NCI-H2196 treated with DMSO at 0.1 percent for 48 hours (cell line): ENCODE results near the gene UTP25.
"Not testable (repeated sequence)": the region's sequence is repeated elsewhere in the genome, so short reads cannot be mapped to it uniquely, and the experiment has no call there.

Experiments used
- DNase-seq: peaks from one replicate; lab custom pipeline; 2025; ENCODE audit not compliant: unreplicated experiment; lab: John Stamatoyannopoulos, UW

UTP25 gene

DNA sequence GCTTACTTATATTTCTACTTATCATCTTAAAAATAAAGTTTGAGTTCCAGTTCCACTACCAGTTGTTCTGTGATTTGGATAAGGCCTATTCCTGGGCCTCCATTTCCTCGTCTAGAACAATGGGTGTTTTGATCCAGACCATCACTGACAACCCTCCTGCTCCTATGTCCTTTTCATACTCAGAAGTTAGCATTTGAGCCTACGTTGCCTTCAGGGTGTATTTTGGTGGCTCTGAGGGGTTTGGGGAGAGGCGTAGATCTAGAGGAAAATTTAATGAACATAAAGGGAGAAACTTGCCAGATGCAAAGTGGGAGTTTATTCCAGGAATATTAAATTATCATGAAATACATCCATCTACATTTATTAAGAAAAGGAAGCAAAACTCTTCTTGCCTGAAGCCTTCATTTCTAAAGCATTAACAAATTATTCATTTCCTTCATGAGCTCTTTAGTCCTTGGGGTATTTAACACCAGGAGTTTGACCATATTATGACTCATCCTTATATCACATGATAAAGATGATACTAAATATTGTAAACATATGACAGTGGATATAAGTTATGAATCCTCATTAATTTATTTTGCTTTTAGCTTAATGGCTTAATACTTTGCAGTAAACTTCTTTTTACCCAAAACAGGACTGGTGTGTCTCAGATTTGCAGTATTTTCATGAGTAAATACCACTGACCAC, 63.0 kb downstream of the UTP25 start:
- no peak for DNase-seq

DNA sequence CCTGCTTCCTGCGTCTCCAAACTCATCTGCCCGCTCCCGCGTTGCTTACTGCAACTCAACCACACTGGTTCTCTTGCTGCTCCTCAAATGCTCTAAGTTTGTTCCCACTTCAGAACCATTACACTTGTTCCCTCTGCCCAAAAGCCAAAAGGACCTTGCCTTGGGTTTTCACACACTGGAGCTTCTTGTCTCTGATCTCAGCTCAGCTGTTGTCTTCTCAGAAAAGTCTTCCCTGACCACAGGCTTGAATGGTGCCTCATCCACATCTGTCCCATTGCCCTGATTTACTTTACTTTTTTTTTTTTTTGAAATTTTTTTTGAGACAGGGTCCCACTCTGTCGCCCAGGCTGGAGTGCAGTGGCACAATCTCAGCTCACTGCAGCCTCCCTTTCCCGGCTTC, 66.0 kb downstream of the UTP25 start:
- DNase-seq: no peak

DNA sequence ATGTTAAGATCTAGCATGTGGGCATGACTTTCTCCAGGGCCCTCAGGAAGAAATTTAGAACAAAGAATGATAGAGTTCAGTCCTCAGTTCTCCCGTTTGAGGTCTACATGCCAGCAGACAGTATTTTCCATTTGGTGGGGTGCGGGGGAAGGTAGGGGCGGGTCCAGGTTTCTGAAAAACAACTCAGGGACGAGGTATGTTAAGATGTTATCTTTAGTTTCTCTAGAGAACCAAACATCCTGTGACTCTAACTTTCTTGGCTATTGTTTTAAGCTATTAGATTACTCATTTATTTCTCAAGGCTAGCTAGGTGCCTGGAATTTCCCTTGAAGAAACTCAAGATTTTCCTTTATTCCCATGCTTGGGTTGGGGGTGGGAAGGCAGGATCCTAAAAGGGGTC, 67.9 kb downstream of the UTP25 start:
- no peak for DNase-seq

DNA sequence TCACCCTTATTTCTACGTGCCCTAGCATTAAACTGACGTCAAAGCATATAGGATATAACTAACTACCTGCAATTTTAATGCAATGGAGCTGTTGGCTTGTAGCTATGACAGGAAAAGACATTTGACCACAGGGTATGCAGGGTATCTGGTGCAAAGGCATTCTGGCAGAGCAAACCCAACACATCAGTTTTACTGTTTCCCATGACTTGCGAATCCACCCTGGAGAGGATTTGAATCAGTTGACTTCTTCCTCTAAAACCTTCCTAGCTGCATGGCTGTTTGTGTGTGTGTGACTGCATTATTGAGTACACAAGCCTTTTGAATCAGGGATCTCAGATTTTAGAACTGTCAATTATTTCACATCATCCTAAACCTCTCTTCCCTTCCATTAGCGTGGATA, 68.6 kb downstream of the UTP25 start:
- no peak for DNase-seq

DNA sequence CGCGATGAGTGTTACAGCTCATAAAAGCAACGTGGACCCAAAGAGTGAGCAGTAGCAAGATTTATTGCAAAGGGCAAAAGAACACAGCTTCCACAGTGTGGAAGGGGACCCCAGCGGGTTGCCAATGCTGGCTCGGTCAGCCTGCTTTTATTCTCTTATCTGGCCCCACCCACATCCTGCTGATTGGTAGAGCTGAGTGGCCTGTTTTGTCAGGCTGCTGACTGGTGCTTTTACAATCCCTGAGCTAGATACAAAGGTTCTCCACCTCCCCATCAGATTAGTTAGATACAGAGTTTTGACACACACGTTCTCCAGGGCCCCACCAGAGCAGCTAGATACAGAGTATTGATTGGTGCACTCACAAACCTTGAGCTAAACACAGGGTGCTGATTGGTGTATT, 70.5 kb downstream of the UTP25 start:
- not testable (repeated sequence) for DNase-seq

DNA sequence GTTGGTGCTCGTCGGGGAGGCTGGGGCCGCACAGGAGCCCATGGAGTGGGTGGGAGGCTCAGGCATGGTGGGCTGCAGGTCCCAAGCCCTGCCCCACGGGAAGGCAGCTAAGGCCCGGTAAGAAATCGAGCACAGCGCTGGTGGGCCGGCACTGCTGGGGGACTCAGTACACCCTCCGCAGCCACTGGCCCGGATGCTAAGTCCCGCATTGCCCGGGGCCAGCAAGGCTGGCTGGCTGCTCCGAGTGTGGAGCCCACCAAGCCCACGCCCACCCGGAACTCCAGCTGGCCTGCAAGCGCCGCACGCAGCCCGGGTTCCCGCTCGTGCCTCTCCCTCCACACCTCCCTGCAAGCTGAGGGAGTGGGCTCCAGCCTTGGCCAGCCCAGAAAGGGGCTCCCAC, 71.1 kb downstream of the UTP25 start:
- not testable (repeated sequence) for DNase-seq

DNA sequence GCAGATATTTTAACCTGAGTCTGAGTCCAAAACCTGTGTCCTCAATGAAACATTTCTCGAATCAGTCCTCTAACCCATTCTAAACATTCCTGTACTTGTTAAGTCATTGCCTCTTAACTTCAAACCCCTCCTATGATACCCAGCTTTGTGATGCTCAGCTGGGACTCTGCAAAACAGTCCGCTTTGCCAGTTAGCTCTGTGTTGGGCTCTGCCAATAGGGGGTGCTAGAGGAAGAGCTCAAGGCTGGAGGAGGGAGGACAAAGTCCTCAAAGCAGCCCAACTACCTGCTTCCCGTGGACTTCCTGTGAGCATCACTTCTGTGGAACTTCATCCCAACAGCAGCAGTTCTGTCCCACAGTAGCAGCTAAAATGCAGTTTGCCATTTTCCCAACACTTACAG, 72.2 kb downstream of the UTP25 start:
- no peak for DNase-seq

DNA sequence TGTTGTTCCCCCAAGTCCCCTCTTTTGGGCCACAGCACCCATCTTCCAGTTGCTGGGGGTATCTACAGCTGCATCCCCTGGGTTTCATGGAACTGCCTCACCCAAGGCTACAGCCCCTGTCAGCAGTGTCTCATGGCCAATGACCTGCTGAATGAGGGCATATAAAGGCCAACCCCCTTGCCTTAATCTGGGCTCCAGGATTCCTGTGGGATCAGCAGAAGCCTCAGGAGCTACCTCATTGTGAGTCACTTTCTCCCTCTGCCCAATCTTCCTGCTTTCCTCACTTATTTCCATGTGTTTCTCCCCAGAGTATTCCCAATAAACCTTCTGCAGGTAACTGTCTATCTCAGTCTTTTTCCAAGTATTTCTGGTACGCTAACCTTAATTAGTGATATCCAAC, 73.0 kb downstream of the UTP25 start:
- no peak for DNase-seq

DNA sequence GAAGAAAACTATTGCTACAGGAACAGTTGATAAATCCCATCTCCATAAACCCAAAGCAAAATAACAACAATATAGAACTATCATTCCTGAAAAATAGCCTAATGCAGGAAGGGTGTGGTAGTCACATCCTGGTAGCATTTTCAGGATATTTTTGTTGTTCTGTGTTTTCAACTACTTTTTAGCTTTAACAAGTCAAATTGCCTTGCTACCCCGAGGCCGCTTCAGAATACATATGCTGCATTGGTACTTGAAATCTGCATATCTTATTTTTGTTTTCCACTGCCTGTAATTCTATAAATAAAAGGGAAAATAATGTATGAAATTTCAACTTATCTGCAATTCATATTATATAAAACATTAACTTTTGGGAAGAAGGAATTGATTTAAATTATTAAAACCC, 73.4 kb downstream of the UTP25 start:
- DNase-seq: no peak

DNA sequence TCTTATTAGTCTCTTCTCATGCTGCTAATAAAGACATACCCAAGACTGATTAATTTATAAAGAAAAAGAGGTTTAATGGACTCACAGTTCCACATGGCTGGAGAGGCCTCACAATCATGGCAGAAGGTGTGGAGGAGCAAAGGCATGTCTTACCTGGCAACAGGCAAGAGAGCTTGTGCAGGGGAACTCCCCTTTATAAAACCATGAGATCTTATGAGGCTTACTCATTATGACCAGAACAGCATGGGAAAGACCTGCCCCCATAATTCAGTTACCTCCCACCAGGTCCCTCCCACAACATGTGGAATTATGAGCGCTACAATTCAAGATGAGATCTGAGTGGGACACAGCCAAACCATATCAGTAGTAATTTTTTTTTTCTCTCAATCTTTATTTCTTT, 77.0 kb downstream of the UTP25 start:
- DNase-seq: not testable (repeated sequence)
